OCI-LY7 (cell line): ENCODE measurements around the gene LRRC59.

Experiments used
- CTCF ChIP-seq: fragments of 200-600 bp; sonication (generic); conservative IDR thresholded peaks from 2 replicates; pipeline ENCODE4 v1.5.1; 2014; ENCODE audit warnings: mild to moderate bottlenecking, antibody characterized with exemption, low read length, moderate library complexity, mixed read lengths
- EZH2phosphoT487 ChIP-seq: fragments of 200-600 bp; sonication (generic); IDR thresholded peaks from 2 replicates; pipeline ENCODE4 v1.6.1; 2018; ENCODE audit warnings: low read depth, borderline replicate concordance, mild to moderate bottlenecking, mixed run types, antibody characterized with exemption, low read length, moderate library complexity, mixed read lengths

GRCh38 chr17:50364715-50365114 is 32.6 kb downstream of the LRRC59 start:
- TF ChIP-seq CTCF (no peak), EZH2phosphoT487 (no peak)
